K562 (cell line): ENCODE measurements around the gene MYBPC3. TPM values are rescaled to one million over a fixed set of nuclear protein-coding genes. Genes with fewer than 3 reads are reported as not detected.

Experiments
- CBX5 ChIP-seq: IDR thresholded peaks from 2 replicates; pipeline ENCODE4 v1.6.1; 2014; ENCODE audit warnings: low read depth, borderline replicate concordance
- EP400 ChIP-seq: fragments of 450-650 bp; IDR thresholded peaks from 2 replicates; pipeline ENCODE4 v1.6.1; 2017; ENCODE audit warnings: antibody characterized with exemption, mild to moderate bottlenecking, moderate library complexity
- FIP1L1 ChIP-seq: fragments of 200-400 bp; formaldehyde crosslinking; IDR thresholded peaks from 2 replicates; pipeline ENCODE4 v1.6.1; 2018; ENCODE audit warnings: mild to moderate bottlenecking, low read depth, low read length; ENCODE audit not compliant: poor library complexity, severe bottlenecking
- KLF13 ChIP-seq: fragments of 450-650 bp; IDR thresholded peaks from 2 replicates; pipeline ENCODE4 v1.6.1; 2016; ENCODE audit warnings: missing genetic modification characterization, low read depth, mild to moderate bottlenecking, missing compliant biosample characterization, moderate library complexity, borderline replicate concordance
- MCM2 ChIP-seq: fragments of 450-650 bp; IDR thresholded peaks from 2 replicates; pipeline ENCODE4 v1.6.1; 2017; ENCODE audit warnings: low read depth, mild to moderate bottlenecking
- STAT5A ChIP-seq: IDR thresholded peaks from 2 replicates; pipeline ENCODE4 v1.6.1; 2012; ENCODE audit warnings: low read length, inconsistent platforms, borderline replicate concordance
- polyA plus RNA-seq, 8 experiments: library from polyadenylated mRNA; depleted of rRNA in 4 of 8; stranded (reverse) in 5 of 8; unstranded in 3 of 8; fragments of >200 nt; fragmentation: Nextera tagmentation in 2 of 8; fragmentation: Illumina TruSeq in 1 of 8; extraction: Ambion mirVana in 2 of 8; extraction: Trizol in 1 of 8; gene quantifications; 2 replicates each; pipeline versions ENCODE4 v1.2.1 to v1.2.3, GENCODE V29; 2011 to 2014; ENCODE audit warnings: inconsistent platforms in 1 of 8, missing spikeins in 1 of 8
- total RNA-seq, 7 experiments: library from RNA; depleted of rRNA in 6 of 7; stranded (reverse); fragments of >200 nt in 6 of 7; fragmentation: Illumina TruSeq in 2 of 7; extraction: Trizol in 2 of 7; gene quantifications; 2 replicates each; pipeline versions ENCODE4 v1.2.1 to v1.2.3, GENCODE V29; 2011 to 2021; ENCODE audit warnings: low replicate concordance in 1 of 7
- TF ChIP-seq, protein P1 (sequence below): sonication (generic); formaldehyde crosslinking; IDR thresholded peaks from 2 replicates; pipeline ENCODE4 v1.8.0; 2022; ENCODE audit warnings: mild to moderate bottlenecking, missing genetic modification reagents
- TF ChIP-seq, protein P2 (sequence below): fragments of 200-800 bp; sonication (Bioruptor generic); IDR thresholded peaks from 2 replicates; pipeline ENCODE4 v1.6.1; 2016; ENCODE audit warnings: missing genetic modification characterization, missing compliant biosample characterization
- TF ChIP-seq, protein P3 (sequence below): fragments of 450-650 bp; formaldehyde crosslinking; IDR thresholded peaks from 2 replicates; pipeline ENCODE4 v1.4.0; 2020; ENCODE audit warnings: mild to moderate bottlenecking, mixed read lengths
- TF ChIP-seq, protein P4 (sequence below): fragments of 450-650 bp; IDR thresholded peaks from 2 replicates; pipeline ENCODE4 v1.6.1; 2016; ENCODE audit warnings: low read depth

MYBPC3 gene
- total and polyA plus RNA-seq, 9 of the 15 experiments (the other 6 are each of a cell fraction or from before 2014, with no cell fraction given): 0.01 TPM; not detected in 8

DNA sequence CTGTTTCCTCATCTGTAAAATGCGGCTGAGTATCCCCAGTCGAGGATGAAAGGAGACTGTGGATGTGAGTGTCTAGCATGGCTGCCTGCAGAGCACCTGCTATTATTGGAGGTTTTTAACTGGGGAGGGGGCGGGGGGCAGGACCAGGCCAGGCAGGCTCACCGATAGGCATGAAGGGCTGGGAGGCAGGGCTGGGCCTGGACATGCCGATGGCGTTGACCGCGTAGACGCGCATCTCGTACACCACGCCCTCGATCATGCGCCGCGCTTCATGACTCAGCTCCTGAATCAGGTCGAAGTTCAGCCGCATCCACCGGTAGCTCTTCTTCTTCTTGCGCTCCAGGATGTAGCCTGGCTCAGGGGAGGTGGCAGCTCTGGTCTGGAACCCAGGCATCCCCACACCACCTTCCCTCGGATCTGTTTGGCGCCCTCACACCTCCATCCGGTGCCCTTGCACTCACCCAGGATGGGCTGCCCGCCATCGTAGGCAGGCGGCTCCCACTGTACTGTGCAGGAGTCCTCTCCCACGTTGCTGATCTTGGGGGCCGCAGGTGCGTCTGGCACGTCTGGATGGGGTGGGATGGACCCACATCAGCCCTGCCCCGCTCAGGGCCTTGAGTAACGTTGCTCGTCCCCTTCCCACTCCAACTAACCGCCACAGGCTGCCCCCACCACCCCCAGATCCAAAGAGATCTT lies 15.1 kb downstream of the MYBPC3 start (continued):
- TF ChIP-seq, protein P1, sequence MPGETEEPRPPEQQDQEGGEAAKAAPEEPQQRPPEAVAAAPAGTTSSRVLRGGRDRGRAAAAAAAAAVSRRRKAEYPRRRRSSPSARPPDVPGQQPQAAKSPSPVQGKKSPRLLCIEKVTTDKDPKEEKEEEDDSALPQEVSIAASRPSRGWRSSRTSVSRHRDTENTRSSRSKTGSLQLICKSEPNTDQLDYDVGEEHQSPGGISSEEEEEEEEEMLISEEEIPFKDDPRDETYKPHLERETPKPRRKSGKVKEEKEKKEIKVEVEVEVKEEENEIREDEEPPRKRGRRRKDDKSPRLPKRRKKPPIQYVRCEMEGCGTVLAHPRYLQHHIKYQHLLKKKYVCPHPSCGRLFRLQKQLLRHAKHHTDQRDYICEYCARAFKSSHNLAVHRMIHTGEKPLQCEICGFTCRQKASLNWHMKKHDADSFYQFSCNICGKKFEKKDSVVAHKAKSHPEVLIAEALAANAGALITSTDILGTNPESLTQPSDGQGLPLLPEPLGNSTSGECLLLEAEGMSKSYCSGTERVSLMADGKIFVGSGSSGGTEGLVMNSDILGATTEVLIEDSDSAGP (CRISPR knock-in tag): no peak
- TF ChIP-seq, protein P2, sequence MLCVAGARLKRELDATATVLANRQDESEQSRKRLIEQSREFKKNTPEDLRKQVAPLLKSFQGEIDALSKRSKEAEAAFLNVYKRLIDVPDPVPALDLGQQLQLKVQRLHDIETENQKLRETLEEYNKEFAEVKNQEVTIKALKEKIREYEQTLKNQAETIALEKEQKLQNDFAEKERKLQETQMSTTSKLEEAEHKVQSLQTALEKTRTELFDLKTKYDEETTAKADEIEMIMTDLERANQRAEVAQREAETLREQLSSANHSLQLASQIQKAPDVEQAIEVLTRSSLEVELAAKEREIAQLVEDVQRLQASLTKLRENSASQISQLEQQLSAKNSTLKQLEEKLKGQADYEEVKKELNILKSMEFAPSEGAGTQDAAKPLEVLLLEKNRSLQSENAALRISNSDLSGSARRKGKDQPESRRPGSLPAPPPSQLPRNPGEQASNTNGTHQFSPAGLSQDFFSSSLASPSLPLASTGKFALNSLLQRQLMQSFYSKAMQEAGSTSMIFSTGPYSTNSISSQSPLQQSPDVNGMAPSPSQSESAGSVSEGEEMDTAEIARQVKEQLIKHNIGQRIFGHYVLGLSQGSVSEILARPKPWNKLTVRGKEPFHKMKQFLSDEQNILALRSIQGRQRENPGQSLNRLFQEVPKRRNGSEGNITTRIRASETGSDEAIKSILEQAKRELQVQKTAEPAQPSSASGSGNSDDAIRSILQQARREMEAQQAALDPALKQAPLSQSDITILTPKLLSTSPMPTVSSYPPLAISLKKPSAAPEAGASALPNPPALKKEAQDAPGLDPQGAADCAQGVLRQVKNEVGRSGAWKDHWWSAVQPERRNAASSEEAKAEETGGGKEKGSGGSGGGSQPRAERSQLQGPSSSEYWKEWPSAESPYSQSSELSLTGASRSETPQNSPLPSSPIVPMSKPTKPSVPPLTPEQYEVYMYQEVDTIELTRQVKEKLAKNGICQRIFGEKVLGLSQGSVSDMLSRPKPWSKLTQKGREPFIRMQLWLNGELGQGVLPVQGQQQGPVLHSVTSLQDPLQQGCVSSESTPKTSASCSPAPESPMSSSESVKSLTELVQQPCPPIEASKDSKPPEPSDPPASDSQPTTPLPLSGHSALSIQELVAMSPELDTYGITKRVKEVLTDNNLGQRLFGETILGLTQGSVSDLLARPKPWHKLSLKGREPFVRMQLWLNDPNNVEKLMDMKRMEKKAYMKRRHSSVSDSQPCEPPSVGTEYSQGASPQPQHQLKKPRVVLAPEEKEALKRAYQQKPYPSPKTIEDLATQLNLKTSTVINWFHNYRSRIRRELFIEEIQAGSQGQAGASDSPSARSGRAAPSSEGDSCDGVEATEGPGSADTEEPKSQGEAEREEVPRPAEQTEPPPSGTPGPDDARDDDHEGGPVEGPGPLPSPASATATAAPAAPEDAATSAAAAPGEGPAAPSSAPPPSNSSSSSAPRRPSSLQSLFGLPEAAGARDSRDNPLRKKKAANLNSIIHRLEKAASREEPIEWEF (CRISPR knock-in tag): no peak
- TF ChIP-seq STAT5A (no peak), CBX5 (no peak), MCM2 (no peak), EP400 (no peak), FIP1L1 (no peak), KLF13 (tag) (no peak)
- TF ChIP-seq, protein P3, sequence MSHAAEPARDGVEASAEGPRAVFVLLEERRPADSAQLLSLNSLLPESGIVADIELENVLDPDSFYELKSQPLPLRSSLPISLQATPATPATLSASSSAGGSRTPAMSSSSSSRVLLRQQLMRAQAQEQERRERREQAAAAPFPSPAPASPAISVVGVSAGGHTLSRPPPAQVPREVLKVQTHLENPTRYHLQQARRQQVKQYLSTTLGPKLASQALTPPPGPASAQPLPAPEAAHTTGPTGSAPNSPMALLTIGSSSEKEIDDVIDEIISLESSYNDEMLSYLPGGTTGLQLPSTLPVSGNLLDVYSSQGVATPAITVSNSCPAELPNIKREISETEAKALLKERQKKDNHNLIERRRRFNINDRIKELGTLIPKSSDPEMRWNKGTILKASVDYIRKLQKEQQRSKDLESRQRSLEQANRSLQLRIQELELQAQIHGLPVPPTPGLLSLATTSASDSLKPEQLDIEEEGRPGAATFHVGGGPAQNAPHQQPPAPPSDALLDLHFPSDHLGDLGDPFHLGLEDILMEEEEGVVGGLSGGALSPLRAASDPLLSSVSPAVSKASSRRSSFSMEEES: no peak
- TF ChIP-seq, protein P4, sequence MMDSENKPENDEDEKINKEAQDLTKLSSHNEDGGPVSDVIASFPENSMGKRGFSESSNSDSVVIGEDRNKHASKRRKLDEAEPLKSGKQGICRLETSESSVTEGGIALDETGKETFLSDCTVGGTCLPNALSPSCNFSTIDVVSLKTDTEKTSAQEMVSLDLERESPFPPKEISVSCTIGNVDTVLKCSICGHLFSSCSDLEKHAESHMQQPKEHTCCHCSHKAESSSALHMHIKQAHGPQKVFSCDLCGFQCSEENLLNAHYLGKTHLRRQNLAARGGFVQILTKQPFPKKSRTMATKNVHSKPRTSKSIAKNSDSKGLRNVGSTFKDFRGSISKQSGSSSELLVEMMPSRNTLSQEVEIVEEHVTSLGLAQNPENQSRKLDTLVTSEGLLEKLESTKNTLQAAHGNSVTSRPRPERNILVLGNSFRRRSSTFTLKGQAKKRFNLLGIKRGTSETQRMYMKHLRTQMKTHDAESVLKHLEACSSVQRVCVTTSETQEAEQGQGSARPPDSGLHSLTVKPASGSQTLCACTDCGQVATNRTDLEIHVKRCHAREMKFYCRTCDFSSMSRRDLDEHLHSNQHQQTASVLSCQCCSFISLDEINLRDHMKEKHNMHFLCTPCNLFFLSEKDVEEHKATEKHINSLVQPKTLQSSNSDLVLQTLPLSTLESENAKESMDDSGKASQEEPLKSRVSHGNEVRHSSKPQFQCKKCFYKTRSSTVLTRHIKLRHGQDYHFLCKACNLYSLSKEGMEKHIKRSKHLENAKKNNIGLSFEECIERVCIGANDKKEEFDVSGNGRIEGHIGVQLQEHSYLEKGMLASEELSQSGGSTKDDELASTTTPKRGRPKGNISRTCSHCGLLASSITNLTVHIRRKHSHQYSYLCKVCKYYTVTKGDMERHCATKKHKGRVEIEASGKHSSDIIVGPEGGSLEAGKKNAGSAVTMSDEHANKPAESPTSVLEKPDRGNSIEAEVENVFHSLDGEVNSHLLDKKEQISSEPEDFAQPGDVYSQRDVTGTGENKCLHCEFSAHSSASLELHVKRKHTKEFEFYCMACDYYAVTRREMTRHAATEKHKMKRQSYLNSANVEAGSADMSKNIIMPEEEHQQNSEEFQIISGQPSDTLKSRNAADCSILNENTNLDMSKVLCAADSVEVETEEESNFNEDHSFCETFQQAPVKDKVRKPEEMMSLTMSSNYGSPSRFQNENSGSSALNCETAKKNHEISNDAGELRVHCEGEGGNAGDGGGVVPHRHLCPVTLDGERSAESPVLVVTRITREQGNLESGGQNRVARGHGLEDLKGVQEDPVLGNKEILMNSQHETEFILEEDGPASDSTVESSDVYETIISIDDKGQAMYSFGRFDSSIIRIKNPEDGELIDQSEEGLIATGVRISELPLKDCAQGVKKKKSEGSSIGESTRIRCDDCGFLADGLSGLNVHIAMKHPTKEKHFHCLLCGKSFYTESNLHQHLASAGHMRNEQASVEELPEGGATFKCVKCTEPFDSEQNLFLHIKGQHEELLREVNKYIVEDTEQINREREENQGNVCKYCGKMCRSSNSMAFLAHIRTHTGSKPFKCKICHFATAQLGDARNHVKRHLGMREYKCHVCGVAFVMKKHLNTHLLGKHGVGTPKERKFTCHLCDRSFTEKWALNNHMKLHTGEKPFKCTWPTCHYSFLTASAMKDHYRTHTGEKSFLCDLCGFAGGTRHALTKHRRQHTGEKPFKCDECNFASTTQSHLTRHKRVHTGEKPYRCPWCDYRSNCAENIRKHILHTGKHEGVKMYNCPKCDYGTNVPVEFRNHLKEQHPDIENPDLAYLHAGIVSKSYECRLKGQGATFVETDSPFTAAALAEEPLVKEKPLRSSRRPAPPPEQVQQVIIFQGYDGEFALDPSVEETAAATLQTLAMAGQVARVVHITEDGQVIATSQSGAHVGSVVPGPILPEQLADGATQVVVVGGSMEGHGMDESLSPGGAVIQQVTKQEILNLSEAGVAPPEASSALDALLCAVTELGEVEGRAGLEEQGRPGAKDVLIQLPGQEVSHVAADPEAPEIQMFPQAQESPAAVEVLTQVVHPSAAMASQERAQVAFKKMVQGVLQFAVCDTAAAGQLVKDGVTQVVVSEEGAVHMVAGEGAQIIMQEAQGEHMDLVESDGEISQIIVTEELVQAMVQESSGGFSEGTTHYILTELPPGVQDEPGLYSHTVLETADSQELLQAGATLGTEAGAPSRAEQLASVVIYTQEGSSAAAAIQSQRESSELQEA: no peak
